Tibial nerve (tissue), 4 donors: ENCODE results near the gene DLGAP5.

ENCODE experiments used
- CTCF ChIP-seq, 5 experiments: fragments of 200-600 bp in 3 of 5; fragments of 450-650 bp in 2 of 5; sonication (generic) in 3 of 5; IDR thresholded peaks; one replicate each; pipeline ENCODE4 v1.5.1; 2016 to 2019; ENCODE audit warnings: antibody characterized with exemption in 5 of 5, mild to moderate bottlenecking in 3 of 5, moderate library complexity in 2 of 5
- EP300 ChIP-seq, 2 donors: sonication (generic); formaldehyde crosslinking; IDR thresholded peaks; one replicate each; pipeline ENCODE4 v1.6.1; 2017; ENCODE audit warnings: antibody characterized with exemption in 2 of 2, mild to moderate bottlenecking in 1 of 2
- POLR2A ChIP-seq, 2 donors: fragments of 450-650 bp; IDR thresholded peaks; one replicate each; pipeline ENCODE4 v1.6.1; 2017; ENCODE audit warnings: antibody characterized with exemption in 2 of 2, mild to moderate bottlenecking in 2 of 2, moderate library complexity in 2 of 2

- no peak for TF ChIP-seq CTCF (IDR thresholded peaks at IDR 0.05)
- no peak for TF ChIP-seq EP300 (IDR thresholded peaks at IDR 0.05)
- TF ChIP-seq POLR2A (IDR thresholded peaks at IDR 0.05) = no peak
Measured at GRCh38 chr14:55121628-55122439, 69.6 kb downstream of the DLGAP5 start.
